CD4-positive, alpha-beta T cell treated with Interleukin-15 for 1 hour (primary cell): ENCODE data around the gene WDR26.
"Not testable (repeated sequence)": the region's sequence is repeated elsewhere in the genome, so short reads cannot be mapped to it uniquely, and the experiment has no call there.

Source experiments
- DNase-seq: peaks from one replicate; pipeline ENCODE4 v3.0.0-alpha.2; 2020

The WDR26 gene

DNA sequence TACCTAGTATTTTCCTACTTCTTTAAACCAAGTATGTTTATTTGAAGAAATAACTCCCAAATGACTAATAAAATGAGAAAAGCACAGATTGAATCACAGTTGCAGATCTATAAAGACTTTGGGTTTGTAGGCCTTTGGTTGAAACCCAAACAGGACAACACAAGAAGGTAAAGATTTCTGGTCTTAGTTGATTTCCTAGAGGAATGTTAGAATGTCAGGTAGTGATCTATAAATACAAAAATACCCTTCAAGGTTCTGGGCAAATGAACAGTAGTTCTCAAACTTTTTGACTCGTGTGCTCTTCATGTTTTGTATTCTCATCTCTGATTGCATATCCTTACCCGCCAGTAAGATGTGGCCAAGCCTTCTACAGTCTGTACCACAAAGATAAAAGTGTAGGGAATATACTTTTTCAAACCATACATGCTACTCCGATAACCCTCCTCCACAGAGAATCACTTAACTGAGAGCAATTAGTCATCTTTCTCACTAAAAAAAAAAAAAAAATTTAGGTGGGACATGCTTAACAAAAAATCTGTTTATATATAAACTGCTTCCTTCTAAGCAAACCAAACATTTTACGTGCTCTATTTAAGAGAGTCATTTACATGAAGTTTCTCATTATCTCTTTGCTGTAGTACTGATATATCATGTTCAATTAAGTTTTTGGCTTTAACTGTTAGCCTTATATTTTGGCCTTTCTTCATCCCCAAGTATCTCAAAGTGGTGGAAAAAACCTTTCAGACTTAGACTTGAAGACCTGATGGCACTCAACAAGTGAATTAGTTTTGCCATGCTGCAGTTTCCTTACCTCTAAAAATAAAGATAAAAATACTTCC lies 42.0 kb downstream of the WDR26 start:
- no peak for DNase-seq

DNA sequence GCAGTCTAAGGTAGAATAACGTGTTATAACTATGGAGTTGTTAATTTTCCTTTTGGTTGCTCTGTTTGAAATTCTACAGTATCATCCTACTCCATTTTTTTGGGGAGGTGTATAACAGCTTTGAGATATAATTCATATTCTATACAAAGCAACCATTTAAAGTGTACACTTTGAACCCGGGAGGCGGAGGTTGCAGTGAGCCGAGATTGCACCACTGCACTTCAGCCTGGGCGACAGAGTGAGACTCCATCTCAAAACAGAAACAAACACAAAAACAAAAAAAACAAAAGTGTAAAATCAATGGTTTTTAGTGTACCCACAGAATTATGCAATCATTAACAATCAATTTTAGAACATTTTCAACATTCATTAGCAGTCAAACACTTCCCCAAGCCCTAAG lies 44.1 kb downstream of the WDR26 start:
- DNase-seq = no peak

DNA sequence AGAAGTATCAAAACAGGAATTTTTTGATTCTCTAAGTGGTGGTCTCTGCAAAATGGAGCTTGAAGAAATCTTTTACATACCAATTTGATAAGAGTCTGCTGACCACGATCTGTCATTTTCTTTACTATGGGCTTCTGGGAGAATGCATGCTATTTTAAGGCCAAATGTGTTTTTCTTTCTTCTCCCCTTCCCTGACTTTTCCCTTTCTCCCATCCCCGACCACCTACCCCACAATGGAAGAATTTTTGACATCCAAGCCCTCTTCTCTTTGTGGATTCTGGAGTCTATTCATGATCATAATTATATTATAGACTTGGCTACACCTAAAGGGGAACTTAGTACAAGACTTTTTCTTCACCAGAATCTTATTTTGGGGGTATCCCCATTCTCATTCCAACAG lies 46.7 kb downstream of the WDR26 start:
- DNase-seq = no peak

DNA sequence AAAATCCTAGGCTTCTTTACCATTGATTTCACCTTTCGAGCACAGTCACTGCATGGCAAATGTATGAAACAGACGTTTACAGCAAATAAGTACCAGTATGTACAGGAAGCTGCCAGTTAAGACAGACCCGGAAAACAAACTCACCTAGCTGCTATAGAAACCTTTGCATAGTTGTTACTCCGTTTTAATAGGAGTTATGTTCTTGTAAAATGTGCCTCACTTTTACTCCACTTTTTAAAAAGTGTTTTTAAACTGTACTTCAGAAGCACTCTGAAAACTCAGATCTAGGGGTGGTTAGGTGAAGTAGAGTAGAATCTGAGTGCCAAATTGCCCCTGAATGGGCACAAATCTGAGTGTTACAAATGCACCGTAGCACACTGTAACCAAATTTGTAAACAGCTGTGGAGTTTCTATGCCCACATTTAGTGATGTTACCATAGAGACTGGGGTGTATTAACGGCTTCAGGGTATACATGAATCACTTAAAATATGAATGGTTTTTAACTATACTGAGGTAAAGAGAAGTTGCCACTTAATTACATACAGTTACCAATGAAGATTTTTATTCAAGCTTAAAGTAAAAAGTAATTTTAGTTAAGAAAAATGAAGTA lies 47.2 kb downstream of the WDR26 start:
- no peak for DNase-seq

DNA sequence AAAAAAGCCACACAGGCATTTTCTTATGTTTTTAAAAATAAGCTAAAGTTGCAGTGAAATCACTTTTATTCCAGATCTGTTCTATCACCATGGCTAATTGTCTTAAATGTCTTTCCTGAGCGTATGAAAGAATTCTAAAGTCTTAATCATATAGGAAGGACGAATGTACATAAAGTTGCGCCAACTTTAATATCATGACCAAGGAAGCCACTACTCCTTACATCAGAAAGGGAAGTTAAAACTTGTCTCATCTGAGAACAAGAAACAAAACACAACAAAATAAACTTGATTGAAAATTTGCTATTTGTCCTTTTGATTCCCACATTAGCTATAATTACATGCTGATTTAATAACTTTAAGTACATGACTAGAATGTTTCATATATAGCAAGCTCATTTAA lies 51.4 kb downstream of the WDR26 start:
- no peak for DNase-seq

DNA sequence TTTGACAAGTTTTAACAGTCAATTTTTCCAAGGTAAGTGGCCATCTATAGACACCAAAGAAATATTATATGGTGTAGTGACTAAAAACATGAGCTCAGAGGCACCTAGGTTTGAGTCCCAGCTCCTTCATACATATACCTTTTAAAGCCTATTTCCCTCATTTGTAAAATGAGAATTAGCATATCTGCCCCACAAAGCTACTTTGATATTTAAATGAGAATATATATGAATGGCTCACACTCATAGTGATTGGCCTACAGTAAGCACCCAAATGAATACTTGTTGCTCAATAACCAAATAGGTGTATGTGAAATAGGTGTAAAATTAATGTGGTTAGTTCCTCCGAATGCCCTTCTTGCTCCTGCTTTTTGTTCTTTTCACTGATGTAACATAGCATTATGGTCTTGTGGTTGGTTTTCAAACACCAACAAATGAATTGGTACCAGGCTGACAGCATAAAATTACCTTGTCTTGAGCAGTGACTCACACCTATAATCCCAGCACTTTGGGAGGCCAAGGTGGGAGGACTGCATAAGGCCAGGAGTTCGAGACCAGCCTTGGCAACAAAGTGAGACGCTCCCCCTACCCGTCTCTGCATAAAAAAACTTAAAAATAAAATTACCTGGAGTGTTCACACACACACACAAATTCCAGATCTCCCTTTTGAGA lies 52.6 kb downstream of the WDR26 start:
- DNase-seq = no peak

DNA sequence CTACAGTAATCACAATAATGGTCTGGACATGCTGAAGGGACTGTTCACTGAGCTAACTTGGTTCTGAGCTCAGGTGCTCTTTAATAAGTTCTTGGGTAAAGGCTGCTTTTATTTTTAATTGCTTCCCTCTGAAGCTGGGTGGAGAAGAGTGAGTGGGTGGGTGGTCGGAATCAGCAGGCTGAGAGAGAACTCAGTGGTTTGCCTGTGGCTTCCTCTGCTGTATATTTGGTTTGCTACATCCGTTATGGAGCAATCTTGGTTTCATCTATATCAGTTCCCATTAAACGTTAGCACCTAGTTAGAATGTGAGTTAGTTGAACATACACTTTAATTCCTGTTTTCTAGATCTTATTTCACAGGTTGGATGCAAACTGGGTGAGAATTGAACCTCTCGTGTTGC lies 54.6 kb downstream of the WDR26 start:
- DNase-seq = peak; percentile 30

DNA sequence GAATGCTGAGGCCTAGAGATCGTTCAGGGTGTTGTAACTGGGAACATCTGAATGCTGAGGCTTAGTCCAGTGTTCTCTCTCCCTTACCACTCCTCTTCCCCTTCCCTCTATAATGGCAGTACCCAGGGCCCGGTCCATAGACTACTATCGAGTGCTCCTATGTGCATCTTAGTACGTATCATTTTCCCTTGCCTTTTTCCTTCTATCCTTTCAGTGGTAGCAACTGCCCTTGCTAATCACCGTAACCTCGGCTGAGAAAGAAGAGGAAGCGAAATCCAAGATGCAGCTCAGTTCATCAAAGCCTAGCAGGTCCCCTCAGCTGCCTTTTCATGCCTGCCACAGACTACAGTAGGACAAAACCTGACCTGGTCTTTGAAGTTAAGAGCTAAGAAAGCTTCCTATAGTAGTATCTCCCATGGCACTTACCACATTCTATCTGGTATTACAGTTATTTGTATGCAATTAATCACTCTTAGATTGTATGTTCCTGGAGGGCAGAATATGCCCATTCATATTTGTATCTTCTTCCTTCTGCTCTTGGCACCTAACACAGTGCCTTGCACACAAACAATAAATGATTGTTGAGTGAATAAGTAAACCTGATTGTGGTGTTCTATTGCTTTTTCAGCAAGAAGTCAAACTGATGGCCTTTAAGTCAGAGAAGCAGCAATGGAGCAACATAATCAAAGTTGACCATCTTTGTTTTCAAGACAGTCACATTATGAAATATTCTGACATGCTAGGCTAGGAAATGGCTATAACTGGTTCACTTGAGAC lies 55.6 kb downstream of the WDR26 start:
- no peak for DNase-seq

DNA sequence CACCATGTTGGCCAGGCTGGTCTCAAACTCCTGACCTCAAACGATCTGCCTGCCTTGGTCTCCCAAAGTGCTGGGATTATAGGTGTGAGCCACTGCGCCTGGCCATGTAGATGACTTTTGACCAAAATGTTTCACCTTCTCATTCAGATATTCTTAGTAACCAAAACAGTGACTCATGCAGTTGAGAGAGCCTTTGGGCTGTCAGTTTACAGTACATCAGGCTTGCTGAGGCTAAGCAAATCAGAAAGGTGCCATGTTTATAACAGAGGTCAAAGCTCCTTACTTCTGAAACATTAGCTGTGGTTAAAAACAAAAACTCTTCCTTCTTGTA lies 57.0 kb downstream of the WDR26 start:
- no peak for DNase-seq

DNA sequence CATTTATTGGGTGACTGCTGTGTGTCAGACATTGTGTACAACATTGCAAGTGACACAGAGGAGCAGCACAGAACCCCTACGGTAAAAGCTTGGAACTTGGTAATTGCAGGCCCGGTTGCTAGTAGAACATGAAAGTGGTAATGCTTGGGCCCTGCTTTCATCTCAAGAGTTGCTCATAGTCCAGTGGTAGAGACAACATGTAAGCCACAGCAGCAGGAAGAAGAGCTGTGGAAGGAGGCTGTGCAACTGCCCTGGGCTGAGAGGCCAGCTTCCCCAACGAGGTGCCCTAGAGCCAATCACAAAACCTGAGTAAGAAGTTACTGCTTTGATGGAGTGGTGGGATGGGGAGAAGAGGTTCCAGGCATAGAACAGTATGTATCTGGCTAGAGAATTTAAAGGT lies 59.5 kb downstream of the WDR26 start:
- no peak for DNase-seq

DNA sequence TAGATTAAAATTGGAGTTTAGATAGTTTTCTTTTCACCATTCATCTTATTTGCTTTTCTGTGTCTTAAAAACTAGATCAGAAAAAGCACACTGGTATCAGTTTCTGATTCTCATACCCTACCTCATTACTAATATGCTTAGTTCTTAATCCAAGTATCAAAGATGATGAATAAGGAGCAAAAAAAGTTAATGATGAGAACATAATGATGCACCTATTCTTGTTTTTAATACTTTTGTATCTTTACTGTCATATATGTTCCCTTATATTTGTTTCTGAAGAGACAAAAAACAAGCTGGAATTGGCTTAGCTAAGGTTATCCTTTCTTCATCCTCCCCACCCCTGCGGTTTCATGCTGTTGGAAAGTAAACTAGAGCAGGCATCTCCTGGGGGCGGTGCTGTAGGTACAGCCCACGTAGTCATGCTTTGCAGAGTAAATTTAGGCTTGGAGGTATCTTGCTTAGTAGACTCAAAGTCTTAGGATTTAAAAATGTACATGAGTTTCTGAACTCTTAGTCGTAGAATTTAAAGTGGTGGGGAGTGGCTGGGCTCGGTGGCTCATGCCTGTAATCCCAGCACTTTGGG lies 61.5 kb downstream of the WDR26 start:
- no peak for DNase-seq

DNA sequence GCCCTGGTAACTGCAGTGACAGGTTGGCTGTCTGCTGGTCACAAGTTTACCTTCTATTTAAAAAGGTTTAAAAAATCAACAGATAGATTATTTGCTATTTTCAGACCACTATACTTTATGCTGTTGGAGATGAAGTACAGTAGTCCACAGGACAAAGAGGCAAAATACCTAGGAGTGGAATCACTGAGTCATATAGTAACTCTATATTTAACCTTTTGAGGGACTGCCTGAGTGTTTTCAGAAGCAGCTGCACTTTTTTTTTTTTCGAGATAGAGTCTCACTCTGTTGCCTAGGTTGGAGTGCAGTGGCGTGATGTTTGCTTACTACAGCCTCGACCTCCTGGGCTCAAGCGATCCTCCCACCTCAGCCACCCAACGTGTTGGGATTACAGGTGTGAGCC lies 66.2 kb downstream of the WDR26 start:
- DNase-seq = no peak

DNA sequence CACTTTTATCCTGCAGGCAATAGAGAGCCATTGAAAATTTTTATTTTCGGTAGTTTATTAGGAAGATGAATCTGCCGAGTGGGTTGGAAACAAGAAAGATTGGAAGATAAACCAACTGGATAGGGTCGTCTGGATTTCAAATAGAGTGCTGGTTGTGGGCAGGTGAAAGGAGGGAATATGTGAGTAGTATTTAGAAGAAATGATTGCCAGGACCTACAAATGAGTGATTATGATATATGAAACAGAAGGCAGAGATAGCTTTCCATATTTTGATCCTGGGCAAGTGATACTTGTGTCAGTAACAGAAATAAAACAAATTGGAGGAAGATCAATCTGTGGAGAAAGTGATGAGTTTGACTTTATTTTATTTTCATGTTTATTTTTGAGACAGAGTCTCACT lies 75.4 kb downstream of the WDR26 start:
- DNase-seq = no peak

DNA sequence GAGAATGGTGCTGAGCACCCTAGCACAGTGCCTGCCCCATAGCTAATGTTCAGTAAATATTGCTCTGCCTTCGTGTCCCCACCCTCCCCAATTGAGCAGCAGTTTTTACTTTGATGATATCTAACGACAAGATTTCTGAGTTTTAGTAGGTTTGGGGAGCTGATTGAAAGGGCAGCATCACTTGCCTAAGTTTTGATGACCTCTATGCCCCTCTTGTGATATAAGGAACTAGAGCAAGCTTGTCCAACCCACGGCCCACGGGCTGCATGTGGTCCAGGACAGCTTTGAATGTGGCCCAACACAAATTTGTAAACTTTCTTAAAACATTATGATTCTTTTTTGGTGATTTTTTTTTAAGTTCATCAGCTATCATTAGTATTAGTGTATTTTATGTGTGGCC lies 76.4 kb downstream of the WDR26 start:
- DNase-seq = no peak

DNA sequence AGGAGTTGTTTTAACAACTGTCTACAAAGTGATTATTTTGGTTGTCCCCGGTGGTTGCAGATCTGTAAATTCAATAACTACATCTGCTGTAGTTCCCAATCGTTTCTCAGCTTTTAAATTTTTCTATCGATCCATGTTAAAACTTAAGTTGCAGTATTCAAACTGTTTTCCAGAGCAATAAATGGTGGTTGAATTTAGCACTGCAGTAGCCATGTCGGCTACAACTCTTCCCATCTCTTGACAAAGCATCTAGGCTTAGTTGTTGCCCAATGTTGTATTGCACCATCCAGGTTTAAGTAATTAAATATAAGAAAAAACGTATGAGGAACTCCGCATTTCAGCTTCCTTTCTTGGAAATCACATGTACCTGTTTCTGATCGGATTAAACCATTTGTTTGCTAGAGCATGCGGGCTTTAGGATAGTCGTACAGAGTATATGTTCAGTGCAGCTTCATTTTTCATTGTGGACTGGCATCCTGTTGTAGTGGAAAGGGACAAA lies 76.9 kb downstream of the WDR26 start:
- DNase-seq = no peak

DNA sequence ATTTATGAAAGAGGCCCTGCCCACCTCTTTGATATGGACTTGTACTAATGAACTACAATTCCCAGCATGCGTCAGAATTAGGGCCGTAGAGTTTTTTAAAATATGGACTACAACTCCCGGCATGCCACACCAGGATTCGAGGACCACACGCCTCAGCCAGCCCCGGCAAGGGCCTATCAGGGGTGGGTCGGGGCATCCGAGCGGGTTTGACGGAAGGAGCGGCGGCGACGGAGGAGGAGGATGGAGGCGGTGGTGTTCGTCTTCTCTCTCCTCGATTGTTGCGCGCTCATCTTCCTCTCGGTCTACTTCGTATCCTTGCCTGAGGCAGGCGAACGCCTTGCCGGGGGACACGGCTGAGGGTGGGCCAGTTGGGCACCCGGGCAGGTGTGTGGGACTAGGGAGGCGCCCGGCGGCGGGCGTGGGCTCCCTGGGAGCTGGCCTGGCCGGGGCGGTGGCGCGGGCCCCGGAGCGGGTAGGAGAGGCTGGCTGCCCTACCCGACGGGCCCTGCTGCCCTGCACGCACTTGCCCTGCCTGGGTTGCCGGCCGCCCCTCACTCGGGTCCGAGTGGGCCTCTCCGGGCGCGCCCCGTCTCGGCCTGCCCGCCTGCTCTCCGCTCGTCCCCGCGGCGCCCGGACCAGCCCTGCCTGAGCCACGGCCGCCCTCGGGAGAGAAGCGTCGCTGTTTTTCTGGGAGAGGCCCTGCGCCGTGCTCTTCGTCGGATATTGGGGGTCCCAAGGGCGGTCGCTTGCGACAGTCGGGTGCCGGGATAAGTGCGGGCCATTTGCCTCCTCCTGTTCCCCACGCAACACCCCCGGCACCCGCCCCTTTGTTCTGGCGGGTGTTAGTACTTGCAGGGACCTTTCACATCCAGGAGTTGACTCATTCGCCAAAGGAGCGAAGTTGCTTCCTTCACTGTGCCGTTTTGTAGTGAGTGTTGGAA lies 77.6 kb downstream of the WDR26 start, which contains the start of gene CNIH4:
TSS of gene CNIH4 (plus strand) at position 195 of the 941 bp plus-strand sequence. CDS start at position 241, 46 bp downstream.
- peak; percentile 93 for DNase-seq

DNA sequence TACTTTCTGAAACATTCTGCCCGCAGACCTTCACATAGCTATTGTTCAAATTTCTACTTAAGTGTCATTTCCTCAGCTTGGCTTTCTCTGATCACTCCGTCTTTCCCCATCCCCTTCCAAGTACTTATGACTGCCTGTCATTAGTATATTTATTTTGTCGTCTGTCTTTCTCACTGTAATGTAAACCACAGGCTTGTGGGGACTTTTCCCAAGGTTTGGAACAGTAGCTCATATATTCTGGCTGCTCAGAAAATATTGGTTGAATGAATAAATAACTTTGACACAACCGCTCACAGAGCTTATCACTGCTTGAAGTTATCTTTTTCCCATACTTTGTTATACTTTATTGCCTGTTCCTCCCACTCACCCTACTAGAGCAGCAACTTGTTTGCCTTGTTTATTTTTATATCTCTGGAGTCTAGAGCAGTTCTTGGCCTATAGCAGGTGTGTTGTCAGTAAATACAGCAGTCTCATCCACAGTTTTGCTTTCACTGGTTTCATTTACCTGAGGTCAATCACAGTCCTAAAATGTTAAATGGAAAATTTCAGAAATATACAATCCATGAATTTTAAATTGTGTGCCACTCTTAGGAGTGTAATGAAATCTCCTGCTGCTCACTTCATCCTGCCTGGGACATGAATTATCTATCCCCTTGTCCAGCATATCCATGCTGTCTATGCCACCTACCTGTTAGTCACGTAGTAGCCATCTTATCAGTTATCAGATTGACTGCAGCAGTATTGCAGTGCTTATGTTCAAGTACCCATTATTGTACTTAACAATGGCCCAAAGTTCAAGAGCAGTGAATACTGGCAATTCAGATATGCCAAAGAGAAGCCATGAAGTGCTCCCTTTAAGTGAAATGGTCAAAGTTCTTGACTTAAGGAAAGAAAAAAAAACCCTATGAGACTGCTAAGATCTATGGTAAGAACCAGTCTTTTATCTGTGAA lies 80.3 kb downstream of the WDR26 start:
- DNase-seq = no peak

DNA sequence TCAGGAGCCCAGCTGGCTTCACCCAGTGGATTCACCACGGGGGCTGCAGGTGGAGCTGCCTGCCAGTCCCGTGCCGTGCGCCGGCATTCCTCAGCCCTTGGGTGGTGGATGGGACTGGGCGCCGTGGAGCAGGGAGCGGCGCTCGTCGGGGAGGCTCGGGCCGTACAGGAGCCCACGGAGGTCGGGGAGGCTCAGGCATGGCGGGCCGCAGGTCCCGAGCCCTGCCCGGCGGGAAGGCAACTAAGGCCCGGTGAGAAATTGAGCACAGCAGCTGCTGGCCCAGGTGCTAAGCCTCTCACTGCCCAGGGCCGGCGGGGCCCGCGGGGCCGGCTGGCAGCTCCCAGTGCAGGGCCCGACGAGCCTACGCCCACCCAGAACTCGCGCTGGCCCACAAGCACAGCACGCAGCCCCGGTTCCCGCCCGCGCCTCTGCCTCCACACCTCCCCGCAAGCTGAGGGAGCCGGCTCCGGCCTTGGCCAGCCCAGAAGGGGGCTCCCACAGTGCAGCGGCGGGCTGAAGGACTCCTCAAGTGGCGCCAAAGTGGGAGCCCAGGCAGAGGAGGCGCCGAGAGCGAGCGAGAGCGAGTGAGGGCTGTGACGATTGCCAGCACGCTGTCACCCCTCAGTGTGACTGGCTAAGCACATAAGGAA lies 82.0 kb downstream of the WDR26 start:
- not testable (repeated sequence) for DNase-seq

DNA sequence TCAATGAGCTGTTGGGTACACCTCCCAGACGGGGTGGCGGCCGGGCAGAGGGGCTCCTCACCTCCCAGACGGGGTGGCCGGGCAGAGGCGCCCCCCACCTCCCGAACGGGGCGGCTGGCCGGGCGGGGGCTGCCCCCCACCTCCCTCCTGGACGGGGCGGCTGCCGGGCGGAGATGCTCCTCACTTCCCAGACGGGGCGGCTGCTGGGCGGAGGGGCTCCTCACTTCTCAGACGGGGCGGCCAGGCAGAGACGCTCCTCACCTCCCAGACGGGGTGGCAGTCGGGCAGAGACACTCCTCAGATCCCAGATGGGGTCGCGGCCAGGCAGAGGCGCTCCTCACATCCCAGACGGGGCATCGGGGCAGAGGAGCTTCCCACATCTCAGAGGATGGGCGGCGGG lies 84.9 kb downstream of the WDR26 start:
- DNase-seq = not testable (repeated sequence)

DNA sequence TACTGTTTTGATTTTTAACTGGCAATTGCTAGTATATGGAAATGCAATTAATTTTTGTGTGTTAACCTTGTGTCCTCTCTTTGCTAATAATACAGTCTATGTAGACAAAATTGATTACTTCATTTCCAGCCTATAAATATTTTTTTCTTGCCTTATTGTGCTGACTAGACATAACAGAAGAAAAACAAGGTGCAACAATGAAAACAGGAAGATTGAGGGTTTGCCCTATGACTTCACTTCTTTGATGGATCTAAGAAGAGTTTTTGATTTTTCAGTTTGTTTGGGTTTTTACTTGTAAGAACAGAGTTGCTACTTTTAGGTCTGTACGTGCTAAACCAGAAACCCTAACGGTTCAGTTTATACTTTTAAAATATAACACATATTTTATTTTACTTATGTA lies 86.5 kb downstream of the WDR26 start:
- DNase-seq = no peak
